ENCODE results near the gene MKS1.

The MKS1 gene

DNA sequence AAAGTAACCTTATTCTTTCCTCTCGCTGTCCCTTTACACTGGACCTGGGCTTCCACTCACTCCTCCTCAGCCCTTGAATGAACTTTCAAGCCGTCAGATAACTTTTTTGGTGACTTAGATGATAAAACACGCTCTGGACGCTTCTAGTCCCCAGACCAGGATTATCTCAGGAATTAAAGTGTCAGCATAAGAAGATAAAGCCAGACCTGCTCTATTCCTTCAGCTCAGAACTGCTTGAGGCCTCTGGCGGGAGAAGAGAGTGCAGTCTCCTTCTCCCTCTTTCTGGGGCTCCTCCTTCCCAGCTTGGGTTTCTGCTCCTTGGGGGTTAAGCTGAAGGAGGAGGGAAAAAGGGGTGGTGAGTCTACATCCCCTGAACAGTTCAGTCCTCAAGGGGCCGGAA lies 25.9 kb upstream of the MKS1 start:
- DNase-seq: peak; percentile 60

DNA sequence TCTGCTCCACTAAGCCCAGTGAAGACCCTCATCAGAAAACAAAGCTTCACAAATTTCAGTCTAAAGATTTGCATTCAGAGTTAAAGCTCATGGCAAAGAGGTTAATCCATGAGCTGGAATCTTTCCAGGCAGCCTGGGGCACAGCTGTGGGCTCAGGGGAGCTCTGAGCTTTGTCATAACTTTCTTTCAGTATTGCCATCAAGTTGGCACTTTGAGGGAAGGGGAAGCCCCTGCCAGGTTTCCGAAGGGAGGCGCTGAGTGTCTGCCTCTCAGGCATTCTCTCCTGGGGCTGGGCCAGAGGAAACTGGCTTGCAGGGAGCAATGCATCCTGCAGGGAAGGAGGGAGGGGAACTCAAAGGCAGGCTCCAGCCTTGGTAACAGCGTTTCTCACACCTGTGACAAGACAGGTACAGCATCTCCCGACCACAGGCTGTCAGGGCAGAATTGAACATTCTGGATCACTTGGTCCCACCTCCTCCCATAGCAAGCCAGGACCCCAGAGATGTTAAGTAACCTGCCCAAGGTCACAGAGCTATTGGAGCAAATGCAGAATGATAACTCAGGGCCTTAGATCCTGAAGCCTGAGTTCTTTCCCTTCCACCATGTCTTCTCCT lies 23.2 kb upstream of the MKS1 start:
- peak; percentile 62 for DNase-seq

DNA sequence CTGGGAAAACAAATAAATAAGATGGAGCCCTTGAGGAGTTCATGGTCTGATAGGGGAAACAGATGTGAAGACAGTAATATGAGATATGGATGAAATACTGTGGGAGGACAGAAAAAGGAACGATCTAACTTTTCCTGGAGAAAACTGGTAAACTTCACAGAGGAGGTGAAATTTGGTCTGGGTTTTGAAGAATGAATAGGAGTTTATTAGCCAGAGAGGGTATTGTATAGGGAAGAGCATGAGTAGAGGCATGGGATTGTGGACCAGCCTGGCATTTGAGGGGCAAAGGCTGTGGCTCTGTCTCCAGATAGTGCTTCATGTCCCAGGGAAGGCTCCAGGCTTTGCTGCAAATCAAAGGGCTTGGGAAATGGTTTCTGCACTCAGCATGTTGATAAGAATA lies 20.9 kb upstream of the MKS1 start:
- no peak for DNase-seq

DNA sequence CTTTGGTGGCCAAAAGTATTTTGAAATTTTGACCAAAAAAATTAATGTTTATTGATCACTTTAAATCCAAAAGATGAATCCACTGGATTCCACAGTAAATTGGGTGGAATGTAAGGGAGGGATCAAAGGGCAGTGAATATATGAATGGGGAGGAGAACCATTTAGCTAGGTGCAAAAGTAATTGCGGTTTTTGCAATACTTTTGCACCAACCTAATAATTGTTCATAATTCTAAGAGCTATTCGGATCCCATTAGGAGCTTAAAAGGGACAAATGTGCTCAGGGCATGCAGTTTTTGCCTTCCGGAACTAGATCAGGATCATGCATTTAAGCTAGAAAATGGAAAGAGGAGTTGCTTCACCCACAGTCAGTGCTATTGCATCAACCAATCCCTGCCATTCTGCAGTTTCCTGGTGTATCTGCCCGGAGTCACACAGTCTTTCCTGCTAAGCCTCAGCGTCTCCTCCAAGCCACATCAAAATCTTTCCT lies 19.1 kb upstream of the MKS1 start, which contains the start of gene LPO:
Gene LPO (plus strand): TSS at position 438 of the 488 bp plus-strand sequence. CDS start 4,396 bp downstream, outside the sequence.
- DNase-seq: no peak

DNA sequence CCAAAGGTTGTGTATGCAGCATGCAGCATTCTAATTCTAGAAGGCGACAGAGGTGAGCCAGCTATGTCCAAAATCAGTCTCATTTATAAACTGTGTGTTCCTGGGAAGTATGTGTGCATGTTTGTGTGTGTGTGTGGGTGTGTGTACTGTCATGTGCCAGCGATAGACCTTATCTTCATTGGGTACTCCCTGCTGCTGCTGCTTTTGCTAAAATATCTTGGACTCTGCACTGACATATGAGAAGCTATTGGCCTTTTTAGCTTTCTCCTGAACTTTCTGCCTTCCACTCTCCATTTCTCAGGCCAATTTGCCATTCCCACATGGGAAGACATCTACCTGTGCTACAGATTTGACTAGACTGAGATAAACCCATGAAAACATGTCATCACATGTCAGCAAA lies 17.3 kb upstream of the MKS1 start:
- no peak for DNase-seq

DNA sequence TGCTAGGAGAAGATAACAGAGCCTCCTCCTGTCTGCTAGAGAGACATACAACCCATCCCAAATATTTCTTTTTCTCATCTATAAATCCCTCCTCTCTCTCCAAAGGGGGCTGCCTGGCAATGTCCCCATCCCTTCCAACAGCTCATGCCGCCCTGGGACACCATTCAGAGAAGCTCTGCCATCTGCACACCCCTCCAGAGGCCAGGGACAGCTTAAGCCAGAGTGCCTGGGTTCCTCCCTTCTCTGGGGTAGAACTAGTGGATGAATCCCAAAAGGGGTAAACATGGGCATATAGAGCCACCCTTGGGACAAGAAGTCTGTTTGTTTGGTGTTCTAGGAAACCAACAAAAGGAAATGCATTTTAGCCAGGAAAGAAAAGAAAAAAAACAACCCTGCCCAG lies 16.8 kb upstream of the MKS1 start:
- DNase-seq: no peak

DNA sequence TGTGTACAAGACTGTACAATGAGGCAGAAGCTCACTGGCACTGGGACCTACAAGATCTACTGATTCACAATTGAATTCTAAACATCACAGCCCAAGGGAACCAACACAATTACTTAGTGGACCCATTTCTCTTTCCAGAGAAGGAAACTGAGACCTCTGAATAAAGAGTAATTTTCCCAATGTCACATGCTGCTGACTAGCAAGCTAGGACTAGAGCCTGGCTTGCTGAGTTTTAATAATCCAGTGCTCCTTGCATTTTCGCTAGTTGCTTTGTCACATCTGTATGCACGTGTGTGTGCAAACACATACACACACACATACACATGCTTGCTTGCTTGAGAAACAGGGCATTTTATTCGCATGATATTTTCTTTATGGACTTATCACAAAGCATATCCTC lies 15.5 kb upstream of the MKS1 start:
- DNase-seq: no peak

DNA sequence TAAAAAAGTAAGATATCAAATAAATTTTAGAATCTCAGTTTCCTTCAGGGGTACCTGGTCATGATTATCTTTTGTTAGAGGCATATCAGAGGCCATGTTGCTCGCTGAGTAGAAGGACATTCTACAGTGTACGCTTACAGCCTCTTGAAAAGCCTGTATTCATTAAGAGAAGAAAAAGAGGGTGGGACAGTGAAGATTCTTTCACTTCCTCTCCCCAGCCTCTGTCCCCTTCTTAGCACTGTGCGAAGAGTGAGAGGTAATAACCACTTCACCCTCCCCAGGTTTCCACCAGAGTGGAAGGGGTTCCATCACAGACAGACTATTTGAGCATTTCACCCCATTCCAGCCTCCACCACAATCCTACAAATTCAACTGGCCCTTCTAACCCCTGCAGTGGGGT lies 14.5 kb upstream of the MKS1 start:
- DNase-seq: no peak

DNA sequence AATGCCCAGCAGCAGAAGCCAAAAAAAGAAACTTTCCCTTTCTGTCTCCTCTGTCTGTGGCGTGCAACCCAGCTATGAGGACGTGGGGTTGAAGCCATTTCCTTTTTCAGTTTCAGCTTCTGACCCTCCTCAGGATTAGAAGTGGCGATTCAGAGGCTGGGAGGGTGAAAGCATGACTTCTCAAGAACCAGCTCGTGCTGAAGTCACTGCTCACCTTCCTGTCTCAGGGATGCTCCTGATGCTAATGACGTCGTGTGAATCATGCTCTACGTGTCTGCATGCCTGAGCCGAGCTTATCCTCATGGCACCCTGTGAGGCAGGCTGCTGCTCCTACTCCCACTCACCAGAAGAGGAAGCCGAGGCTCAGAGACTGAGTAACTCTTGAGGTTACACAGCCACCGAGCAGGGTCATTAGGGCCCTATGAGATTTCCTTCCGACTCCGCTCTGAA lies 13.7 kb upstream of the MKS1 start:
- DNase-seq: peak; percentile 20

DNA sequence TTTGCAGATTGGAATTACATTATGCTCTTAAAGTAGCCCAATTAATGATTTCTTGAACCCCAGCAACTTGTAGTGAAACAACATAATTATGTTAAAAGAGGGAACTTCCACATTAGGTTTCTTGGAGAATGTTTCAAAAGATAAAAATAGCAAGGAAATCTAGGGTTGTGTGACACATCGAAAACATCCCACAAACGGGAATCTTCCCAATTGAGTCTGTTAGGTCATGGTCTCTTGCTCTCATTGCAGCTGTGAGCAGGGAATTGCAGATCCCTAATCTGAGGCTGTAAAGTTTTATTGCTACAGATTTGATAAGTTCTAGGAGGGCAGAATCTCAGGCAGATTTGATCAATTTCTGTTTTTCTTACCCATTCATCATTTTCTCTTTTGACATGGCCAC lies 12.6 kb upstream of the MKS1 start:
- DNase-seq: no peak

DNA sequence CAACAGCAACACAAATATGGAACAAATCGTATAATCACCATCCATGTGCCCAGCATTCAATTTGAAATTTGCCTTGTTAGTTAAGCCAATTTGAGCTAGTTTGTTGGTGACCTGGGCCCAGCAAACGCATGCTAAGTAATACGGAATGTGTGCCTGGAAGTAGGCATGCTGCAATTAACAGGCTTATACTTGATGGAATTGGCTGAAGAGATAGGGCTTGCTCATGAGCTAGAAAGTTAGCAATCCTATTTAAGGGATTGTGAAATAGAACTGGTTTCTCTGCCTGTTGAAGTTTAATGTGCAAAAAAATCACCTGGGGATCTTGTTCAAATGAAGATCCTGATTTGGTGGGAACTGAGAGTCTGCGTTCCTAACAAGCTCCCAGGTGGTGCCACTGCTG lies 10.8 kb upstream of the MKS1 start:
- peak; percentile 89 for DNase-seq

DNA sequence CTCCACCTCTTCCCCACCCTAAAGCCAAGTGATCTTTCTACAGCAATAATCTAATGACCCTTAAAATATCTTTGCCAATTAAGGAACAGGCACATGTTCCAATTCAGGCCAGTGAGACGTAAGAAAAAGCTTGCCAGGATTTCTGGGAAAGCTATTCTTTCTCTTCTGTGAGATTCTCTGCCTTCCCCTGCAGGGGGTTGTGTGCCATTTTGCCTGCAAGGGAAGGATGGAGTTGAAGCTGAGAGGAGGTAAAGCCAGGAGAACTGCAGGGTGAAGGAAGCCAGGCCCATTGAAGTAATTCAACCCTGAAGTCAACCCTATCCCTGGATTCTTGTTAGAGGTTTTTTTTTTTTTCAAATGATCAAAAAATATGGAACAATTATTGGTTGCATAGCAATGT lies 10.3 kb upstream of the MKS1 start:
- DNase-seq: peak; percentile 19

DNA sequence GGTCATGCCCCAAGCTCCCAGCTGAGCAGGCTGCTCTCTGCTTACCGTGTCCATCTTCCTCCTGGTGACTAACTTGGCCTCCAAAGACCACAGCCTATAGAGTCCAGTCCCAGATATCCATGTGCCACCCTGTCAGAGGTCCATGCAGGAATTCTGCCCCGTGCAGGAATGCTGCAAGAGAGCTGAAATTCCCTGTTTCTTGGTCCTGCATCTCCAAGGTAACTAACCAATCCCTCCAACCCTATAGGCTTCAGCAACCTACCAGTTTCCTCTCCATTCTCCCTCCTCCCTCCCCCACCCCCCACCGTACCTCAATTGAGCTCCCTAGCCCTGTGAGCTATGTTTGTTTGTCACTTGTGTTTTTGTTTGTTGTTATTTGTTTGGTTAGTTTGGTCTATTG lies 9.6 kb upstream of the MKS1 start:
- no peak for DNase-seq

DNA sequence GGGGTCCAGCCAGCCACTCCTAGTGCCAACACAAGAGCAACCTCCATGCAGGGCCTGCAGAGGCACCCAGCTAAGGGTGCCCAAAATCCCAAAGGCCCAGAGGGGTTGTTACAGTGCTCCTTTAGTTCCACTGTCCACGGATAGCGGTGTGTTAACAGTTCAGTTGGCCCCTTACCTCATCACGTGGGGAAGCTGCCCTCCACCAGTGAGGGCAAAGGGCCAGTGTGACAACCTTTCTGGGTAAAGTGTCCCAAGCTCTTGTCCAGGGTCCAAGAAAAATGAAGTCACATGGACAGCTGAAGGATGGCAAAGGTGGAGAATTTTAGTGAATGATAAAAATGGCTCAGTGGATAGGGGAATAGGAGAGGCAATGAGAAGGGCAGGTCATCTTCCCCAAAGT lies 8.7 kb upstream of the MKS1 start:
- no peak for DNase-seq

DNA sequence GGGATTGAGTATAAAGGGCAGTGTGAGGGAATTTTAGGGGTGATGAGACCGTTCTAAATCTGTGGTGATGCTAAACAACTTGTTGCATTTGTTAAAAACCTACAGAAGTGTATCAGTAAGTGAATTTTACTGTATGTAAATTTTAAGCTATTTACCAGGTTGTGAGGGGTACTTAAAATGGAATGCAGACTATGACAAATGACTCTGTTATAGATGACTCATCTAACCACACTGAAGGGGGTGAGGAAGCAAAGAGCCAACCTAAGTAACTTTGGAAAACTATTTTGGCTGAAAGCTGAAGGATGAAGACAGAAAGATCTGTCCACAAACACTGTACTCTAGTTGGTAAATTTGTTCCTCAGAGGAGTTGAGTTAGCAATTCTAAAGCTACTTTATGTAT lies 5.3 kb upstream of the MKS1 start:
- DNase-seq: no peak

DNA sequence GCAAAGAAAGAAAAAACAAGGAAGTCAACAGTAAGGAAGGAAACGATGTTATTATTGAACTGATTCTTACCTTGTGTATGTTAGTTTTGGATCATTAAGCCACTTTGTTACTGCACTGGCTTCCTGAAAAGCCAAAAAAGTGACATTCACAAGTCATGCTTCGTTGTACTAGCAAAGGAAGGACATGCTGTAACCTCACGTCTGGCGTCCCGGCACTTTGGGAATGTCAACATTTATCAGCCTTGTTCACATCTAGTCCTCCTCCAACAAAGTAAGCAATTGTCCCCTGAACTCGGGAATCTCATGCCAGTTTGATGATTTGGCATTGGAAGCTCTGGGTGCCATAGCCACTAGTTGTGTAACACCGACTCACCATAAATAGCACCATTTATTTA lies 731 bp upstream of the MKS1 start:
- no peak for DNase-seq

DNA sequence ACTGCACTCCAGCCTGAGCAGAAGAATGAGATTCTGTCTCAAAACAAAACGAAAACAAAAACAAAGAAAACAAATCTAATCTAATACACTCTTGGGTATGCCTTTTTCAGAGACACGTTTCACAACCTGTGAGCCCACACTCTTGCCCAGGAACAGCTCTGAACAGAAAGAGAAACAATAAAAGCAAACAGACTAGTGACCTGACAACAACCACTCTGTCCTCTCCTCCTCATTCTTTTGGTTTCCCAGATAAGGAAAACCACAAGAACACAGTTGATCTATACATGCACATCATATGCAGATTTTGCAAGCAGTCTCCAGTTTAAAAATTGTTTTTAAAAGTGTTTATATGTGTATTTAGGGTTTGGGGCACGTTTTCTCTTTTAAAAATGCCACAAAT lies 1.3 kb downstream of the MKS1 start:
- DNase-seq: no peak

DNA sequence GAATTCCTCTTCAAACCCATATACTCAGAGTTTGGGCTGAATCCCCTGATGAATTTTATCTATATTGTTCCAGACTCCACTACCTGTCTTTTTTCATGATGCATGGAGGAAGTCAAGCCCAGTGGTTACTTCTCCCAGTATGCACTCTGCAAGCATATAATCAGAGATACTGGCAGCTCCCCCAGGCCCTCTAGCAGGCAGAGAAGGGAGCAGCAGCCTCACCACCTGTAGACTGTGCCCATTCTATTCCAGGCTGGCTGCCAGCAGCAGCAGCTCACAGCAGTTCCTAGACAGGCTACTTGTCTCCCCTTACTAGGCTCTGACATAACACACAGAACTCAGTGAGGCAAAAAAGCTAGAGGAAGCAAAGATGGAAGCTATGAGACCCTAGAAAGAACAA lies 3.4 kb downstream of the MKS1 start:
- DNase-seq: peak; percentile 31

DNA sequence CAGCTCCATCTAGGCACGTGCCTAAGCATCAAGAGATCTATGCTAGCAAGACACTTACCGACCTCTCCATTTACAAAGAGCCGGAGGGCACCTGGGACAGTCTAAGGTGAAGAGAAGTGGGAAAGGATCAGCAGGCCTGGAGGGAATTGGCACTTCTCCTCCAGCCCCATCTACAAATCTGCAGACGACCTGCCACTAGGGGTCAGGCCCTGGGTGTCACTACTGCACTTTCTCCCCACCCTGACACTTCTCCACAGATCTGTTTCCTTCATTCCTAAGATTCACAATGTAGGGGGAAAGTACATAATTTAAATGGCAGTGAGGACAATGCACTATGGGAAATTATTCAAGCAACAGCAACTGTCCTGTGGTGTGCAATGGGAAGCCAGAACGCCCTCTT lies 8.1 kb downstream of the MKS1 start:
- DNase-seq: peak; percentile 23

DNA sequence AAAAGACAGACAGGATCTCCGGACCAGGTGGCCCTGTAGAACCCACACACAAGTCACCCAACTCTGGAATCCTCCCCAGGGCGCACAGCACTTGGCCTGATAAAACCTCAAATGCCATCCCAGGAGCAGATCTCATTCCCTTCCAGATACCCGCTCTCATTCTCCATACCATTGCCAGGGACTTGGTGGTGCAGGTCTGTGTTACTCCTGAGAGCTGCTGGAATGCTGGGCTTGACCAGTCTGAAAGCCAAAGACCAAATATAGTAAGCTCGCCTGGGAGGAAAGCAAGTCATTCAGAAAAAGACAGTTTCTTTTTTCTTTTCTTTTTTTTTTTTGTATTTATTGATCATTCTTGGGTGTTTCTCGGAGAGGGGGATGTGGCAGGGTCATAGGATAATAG lies 10.7 kb downstream of the MKS1 start:
- no peak for DNase-seq

DNA sequence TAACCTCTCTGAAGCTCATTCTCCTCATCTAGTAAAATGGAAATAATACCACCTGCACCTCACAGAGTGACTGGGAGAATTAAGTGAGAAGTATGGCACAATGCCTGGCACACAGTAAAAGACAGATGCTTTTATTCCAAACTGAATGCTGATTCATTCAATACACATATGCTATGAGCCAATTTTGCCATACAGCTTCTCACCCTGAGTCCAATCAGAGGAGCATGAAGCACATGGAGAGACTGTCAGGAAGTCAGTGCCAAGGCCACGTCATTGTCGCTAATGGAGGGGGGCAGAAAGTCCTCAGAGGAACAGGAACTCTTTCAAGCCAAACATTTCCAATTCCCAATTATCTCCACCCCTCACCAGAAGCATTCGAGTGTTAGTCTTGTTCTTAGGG lies 11.6 kb downstream of the MKS1 start:
- DNase-seq: no peak

DNA sequence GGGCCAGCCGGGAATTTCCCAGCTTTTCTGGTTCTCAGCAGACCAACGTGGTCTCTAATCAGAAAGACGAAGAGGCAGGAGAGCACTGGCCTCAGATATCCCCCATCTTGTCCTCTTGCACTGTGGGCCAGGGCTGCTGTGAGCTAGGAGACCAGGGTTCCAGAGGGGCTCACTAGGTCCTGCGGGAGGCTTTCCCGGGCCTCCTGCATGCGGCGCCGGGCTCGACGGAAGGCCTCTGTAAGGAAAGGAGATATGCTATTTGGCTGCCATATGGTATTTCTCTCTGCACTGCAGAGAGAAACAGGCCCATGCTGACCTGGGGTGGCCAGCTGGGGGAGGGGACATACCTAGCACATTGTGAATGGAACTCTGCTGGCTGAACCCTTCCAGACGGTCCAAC lies 13.1 kb downstream of the MKS1 start:
- DNase-seq: no peak

DNA sequence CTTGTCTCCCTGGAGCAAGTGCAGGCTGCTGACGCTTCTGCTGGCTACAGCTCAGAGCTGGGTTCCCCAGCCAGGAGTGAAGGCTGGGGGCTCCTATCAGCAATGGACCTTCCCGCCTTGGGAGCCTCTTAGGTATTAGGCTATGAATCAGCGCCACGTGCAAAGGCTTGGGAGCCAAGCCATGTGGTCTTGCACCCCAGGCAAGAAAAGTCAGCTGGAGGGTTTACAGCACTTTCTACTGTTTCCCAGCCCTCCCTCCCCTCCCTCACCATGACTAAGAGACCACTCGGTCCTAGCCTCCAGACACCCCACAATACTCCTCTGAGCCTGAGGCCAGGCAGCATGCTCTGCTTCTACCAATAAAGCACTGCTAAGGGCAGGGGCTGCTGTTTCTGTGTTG lies 14.3 kb downstream of the MKS1 start:
- DNase-seq: no peak

DNA sequence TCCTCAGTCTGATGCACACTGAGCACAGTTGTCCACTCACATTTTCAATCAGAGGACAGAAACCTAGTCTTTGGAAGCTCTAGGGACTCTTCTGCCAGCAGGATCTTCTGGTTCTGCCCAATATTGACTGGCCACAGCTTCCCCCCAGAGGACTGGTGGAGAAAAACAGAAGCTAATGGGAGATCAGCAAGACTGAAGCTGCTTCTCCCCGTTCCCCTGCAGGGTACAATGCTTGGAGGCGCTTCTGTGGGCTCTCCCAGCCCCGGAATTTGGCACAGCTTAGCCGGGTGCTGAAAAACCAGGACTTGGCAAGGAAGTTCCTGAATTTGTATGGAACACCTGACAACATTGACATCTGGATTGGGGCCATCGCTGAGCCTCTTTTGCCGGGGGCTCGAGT lies 16.2 kb downstream of the MKS1 start:
- DNase-seq: no peak

DNA sequence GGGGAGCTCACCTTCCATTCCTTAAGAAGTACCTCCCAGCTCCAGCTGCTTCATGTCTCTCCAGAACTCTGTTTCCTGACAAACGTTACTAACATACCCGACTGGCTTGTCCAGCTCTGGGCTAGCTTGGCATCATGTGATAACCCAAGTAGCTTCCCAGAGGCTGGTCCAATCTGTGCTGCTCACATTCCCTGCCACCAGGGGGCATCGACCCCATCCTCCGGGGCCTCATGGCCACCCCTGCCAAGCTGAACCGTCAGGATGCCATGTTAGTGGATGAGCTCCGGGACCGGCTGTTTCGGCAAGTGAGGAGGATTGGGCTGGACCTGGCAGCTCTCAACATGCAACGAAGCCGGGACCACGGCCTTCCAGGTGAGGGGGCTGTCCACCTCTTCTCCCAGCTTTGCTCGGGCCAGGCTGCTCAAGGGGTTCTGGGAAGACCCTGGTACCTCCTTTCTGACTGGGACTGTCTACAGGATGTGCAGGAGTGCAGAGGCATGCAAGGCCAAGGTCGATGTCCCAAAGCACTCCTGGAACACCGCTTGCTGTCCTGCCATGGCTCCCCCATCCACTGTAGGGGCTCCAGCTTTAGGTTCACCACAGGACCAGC lies 18.9 kb downstream of the MKS1 start:
- DNase-seq: peak; percentile 91
